Small intestine (tissue), 7 donors: ENCODE data around the gene LUC7L. TPM values are rescaled to one million over a fixed set of nuclear protein-coding genes. Genes with fewer than 3 reads are reported as not detected.

ENCODE experiments used
- DNase-seq, 2 donors: peaks; one replicate each; pipeline versions ENCODE4 v3.0.0 to v3.0.0-alpha.2; 2013
- FAIRE-seq: peaks from 2 replicates; lab custom pipeline; 2012; peaks lifted over from hg19 to GRCh38; lab: Jason Lieb, UNC
- H3K27ac ChIP-seq, 3 donors: one replicate each; pipeline ENCODE4 v1.5.1; 2013; ENCODE audit warnings: low read length in 2 of 3, mild to moderate bottlenecking in 2 of 3, control low read depth in 1 of 3, inconsistent platforms in 1 of 3, low read depth in 1 of 3, moderate library complexity in 1 of 3
- H3K27me3 ChIP-seq, 3 donors: one replicate each; pipeline ENCODE4 v1.6.1; 2013; ENCODE audit warnings: low read length in 3 of 3, inconsistent platforms in 1 of 3; ENCODE audit not compliant: control insufficient read depth in 3 of 3, insufficient read depth in 3 of 3
- H3K36me3 ChIP-seq, 3 donors: one replicate each; pipeline ENCODE4 v1.6.1; 2013; ENCODE audit warnings: low read length in 3 of 3, inconsistent platforms in 1 of 3, low read depth in 1 of 3, mild to moderate bottlenecking in 1 of 3, moderate library complexity in 1 of 3; ENCODE audit not compliant: control insufficient read depth in 3 of 3, insufficient read depth in 2 of 3
- H3K4me1 ChIP-seq, 3 donors: one replicate each; pipeline ENCODE4 v1.6.1; 2013; ENCODE audit warnings: low read length in 2 of 3, inconsistent platforms in 1 of 3, low read depth in 1 of 3, mild to moderate bottlenecking in 1 of 3, moderate library complexity in 1 of 3; ENCODE audit not compliant: control insufficient read depth in 3 of 3, insufficient read depth in 2 of 3
- H3K4me3 ChIP-seq, 3 donors: one replicate each; pipeline ENCODE4 v1.5.1; 2013; ENCODE audit warnings: low read length in 3 of 3, control low read depth in 1 of 3, inconsistent platforms in 1 of 3, low read depth in 1 of 3, mild to moderate bottlenecking in 1 of 3, moderate library complexity in 1 of 3
- H3K9me3 ChIP-seq, 2 donors: one replicate each; pipeline ENCODE4 v1.6.1; 2013; ENCODE audit warnings: low read depth in 1 of 2, low read length in 1 of 2; ENCODE audit not compliant: control insufficient read depth in 2 of 2, insufficient read depth in 1 of 2
- WGBS, 3 donors: extraction: QIAGEN DNeasy Blood & Tissue Kit; methylation state at CpG; one replicate each; pipeline ENCODE4 v1.1.7; 2013; 5-methylcytosine and 5-hydroxymethylcytosine counted together
- polyA plus RNA-seq, 4 donors: library from polyadenylated mRNA; stranded (reverse) in 3 of 4; unstranded in 1 of 4; fragments of 200-250 nt in 3 of 4; fragments of 120-200 nt in 1 of 4; gene quantifications; one replicate each; pipeline versions ENCODE4 v1.2.1 to v1.2.3, GENCODE V29; 2013
- donor health status: healthy with polysubstance abuse.
- donor health status: control.
- donor health status: control.
- donor health status: Bipolar disorder and iron deficiency.
- donor health status: healthy.

Gene LUC7L
- polyA plus RNA-seq, 4 donors, result 56.6 to 136 (median 94.9) TPM

DNA sequence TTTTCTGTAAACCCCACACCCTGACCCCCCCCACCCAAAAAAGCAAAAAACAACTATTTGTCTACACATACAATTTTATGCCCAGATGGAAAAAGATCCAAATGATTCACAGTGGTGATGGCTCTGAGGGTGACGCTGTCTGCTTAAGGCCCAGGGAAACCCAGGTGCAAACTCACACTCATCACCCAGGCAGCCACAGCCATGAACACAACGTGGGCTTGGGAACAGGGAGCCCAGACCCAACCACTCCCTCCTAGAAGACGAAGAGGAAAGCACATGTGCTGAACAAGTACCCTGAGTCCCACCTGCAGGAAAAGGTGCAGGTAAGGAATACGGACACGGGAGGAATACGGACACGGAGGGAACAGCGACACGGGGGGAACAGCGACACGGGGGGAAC, 43.6 kb downstream of the LUC7L start:
- H3K4me1 ChIP-seq, result peaks cover 0 to 7% (median 2%) of the 10 kb centered on the region in 3 donors
- DNase-seq (no peak), FAIRE-seq (no peak)
- H3K36me3 ChIP-seq, result peaks cover 8 to 49% (median 21%) of the 10 kb centered on the region in 3 donors
- H3K4me3 ChIP-seq, result no peak overlapping the region
- 74 to 89% (median 87%) methylated on average over 10 to 11 of the region's 11 CpGs for WGBS, 3 donors
- no peaks in the 10 kb centered on the region for H3K9me3 ChIP-seq
- H3K27me3 ChIP-seq, result peaks cover 0 to 4% (median under 1%) of the 10 kb centered on the region in 3 donors
- H3K27ac ChIP-seq, result no peak overlapping the region

DNA sequence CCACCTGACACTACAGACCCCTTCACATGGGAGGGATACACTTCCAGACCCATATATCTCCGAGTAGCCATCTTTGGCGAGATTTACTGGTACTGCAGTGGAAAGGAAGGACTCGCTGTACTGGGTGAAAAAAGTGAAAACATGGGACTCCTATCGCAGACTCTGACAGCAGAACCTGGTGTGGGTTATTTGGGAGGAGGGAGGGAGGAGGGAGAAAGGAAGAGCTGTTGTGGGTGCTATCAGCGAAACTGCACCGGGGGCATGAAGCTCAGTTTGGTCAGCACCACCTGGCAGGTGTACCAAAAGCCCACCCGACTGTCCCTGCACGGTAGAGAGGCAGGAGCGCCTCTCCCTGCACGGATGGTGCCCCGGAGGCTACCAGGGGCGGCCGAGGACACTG, 44.0 kb downstream of the LUC7L start:
- Histone ChIP-seq H3K4me3 (no peak overlapping the region), H3K9me3 (no peaks in the 10 kb centered on the region), H3K4me1 (peaks cover 0 to 10% (median 2%) of the 10 kb centered on the region in 3 donors), H3K27ac (no peak overlapping the region), H3K27me3 (peaks cover 0 to 4% (median 4%) of the 10 kb centered on the region in 3 donors), H3K36me3 (peaks cover 7 to 44% (median 18%) of the 10 kb centered on the region in 3 donors)
- FAIRE-seq (no peak), DNase-seq (no peak)
- WGBS, 3 donors, result 87 to 92% (median 92%) methylated on average over 12 to 13 of the region's 13 CpGs

DNA sequence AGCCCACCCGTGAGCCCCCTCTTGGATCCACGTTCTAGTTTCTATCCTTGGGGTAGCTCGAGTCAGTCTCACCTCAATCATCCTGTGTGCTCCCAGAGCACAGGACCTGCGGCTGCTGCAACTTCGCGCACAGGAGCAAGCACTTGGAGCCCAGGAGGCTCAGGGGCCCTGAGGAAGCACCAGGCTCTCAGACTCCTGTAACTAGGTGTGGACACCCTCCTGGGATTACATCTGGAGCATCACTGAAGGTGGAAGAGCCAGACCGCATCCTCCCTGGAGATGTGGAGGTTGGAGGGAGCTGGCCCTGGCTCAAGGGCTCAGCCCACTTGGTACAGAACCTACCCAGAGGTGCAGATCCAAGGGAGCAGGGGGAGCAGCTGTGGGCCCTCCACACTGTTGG, 46.2 kb downstream of the LUC7L start:
- Histone ChIP-seq H3K36me3 (peaks cover 0 to 23% (median 3%) of the 10 kb centered on the region in 3 donors), H3K4me1 (peaks cover 0 to 10% (median 2%) of the 10 kb centered on the region in 3 donors), H3K9me3 (peaks cover 0 to 4% of the 10 kb centered on the region in 2 donors), H3K27me3 (peaks cover 6 to 25% (median 10%) of the 10 kb centered on the region in 3 donors), H3K27ac (no peak overlapping the region), H3K4me3 (no peak overlapping the region)
- FAIRE-seq, result no peak
- DNase-seq, result no peak
- 72 to 79% (median 75%) methylated on average over 7 of the region's 7 CpGs for WGBS, 3 donors

DNA sequence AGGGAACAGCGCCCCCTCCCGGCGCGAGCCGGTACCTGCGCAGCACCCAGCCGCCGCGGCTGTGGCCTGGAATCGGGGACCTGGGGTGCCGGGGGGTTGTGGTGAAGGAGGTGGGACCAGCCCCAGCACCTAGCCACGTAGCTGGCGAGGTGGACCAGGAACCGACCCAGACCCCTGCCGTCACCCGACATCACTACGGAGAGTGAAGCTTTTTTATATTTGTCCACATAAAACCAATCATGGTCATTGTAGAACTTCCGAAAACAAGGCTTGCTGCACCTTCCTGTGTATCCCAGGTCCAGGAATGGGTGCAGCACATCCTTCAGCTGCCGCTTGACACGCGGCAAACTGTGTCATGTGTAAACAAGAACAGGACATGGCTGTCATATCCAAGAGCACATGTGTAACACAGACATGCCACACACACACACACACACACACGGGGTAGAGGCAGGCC, 47.7 kb downstream of the LUC7L start:
- Histone ChIP-seq H3K27me3 (peaks cover 10 to 36% (median 11%) of the 10 kb centered on the region in 3 donors), H3K4me3 (no peak overlapping the region)
- no peak for DNase-seq

DNA sequence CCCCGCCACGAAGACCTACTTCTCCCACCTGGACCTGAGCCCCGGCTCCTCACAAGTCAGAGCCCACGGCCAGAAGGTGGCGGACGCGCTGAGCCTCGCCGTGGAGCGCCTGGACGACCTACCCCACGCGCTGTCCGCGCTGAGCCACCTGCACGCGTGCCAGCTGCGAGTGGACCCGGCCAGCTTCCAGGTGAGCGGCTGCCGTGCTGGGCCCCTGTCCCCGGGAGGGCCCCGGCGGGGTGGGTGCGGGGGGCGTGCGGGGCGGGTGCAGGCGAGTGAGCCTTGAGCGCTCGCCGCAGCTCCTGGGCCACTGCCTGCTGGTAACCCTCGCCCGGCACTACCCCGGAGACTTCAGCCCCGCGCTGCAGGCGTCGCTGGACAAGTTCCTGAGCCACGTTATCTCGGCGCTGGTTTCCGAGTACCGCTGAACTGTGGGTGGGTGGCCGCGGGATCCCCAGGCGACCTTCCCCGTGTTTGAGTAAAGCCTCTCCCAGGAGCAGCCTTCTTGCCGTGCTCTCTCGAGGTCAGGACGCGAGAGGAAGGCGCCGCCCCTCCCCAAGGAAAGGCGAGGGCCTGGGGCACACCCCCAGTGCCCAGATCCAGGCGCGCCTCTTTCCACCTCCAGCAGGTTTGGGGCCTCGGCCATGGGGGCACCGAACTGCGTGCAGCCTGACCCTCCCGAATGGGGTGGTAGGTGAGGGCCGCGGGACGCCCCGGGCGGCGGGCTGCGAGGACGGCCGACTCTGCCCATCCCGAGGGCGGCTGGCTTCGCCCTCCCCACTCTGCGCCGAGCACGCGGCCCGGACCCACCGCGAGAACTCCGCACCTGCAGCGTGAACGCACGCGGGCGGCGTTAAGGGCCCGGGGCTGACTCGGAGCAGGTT, 48.3 kb downstream of the LUC7L start:
- DNase-seq (peak; percentile 59 to 85), FAIRE-seq (no peak)
- peaks cover 0 to 10% (median 2%) of the 10 kb centered on the region in 3 donors for H3K4me1 ChIP-seq
- WGBS, 3 donors, result 0 to 3% (median 2%) methylated on average over 54 to 89 of the region's 89 CpGs
- H3K27ac ChIP-seq, result no peak overlapping the region
- H3K27me3 ChIP-seq, result peaks cover 10 to 37% (median 11%) of the 10 kb centered on the region in 3 donors
- H3K9me3 ChIP-seq, result peaks cover 0 to 4% of the 10 kb centered on the region in 2 donors
- peak overlapping the region in 1 of 3 donors; percentile 31 for H3K4me3 ChIP-seq
- H3K36me3 ChIP-seq, result peaks cover 0 to 12% (median 0%) of the 10 kb centered on the region in 3 donors

More for the DNA sequence above, 47.7 kb downstream of the LUC7L start:
- WGBS, 3 donors, result 4 to 8% (median 5%) methylated on average over 20 to 22 of the region's 22 CpGs
- H3K36me3 ChIP-seq, result peaks cover 0 to 12% (median 0%) of the 10 kb centered on the region in 3 donors
- H3K27ac ChIP-seq, result no peak overlapping the region
- H3K9me3 ChIP-seq, result peaks cover 0 to 4% of the 10 kb centered on the region in 2 donors
- FAIRE-seq, result no peak
- peaks cover 0 to 10% (median 2%) of the 10 kb centered on the region in 3 donors for H3K4me1 ChIP-seq

DNA sequence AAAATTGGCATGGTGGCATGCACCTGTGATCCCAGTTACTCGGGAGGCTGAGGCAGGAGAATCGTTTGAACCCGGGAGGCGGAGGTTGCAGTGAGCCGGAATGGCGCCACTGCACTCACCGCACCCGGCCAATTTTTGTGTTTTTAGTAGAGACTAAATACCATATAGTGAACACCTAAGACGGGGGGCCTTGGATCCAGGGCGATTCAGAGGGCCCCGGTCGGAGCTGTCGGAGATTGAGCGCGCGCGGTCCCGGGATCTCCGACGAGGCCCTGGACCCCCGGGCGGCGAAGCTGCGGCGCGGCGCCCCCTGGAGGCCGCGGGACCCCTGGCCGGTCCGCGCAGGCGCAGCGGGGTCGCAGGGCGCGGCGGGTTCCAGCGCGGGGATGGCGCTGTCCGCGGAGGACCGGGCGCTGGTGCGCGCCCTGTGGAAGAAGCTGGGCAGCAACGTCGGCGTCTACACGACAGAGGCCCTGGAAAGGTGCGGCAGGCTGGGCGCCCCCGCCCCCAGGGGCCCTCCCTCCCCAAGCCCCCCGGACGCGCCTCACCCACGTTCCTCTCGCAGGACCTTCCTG, 49.1 kb downstream of the LUC7L start, which contains the start of gene HBQ1:
HBQ1 (plus strand) TSS at position 359 of the 575 bp plus-strand sequence; CDS start at position 387, 28 bp downstream.
- no peak within 1 kb of the TSS for H3K27ac ChIP-seq
- H3K4me3 ChIP-seq, result peak within 1 kb of the TSS in 1 of 3 donors; percentile 31
- peaks cover 0 to 9% (median 0%) of the 10 kb centered on the region in 3 donors for H3K36me3 ChIP-seq
- FAIRE-seq (no peak), DNase-seq (peak in 1 of 2 donors; percentile 46)
- peaks cover 0 to 10% (median 2%) of the 10 kb centered on the region in 3 donors for H3K4me1 ChIP-seq
- WGBS, 3 donors, result 8 to 15% (median 14%) methylated on average over 26 to 59 of the region's 59 CpGs
- peaks cover 10 to 43% (median 15%) of the 10 kb centered on the region in 3 donors for H3K27me3 ChIP-seq
- peaks cover 0 to 4% of the 10 kb centered on the region in 2 donors for H3K9me3 ChIP-seq

DNA sequence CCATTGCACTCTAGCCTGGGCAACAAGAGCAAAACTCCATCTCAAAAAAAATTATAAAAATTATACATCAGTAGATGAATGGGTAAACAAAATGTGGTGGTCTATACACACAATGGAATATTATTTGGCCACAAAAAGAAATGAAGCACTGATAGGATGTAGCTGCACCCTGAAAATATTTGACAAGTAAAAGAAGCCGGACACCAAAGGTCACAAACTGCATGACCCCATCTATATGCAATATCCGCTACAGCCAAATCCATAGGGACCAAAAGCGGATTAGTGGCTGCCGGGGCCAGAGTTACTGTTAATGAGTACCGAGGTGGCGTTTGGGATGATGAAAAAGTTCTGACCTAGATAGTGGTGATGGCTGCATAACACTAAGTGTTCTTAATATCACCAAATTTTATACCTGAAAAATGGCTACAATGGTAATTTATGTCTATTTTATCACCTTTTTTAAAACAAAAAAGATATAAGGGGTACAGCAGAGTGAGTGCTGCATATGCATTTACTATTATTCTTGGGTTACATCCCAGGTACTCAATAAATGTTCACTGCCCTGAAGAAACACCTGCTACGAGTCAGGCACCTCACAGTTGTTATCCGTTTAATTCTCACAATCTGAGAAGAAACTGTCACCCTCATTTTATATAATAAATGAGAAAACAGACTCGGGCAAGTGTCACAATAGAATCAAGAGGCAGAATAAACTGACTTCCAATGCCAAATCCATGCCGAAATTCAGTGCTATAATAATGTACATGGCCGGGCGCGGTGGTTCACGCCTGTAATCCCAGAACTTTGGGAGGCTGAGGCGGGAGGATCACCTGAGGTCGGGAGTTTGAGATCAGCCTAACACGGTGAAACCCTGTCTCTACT, 49.8 kb downstream of the LUC7L start:
- Histone ChIP-seq H3K36me3 (peaks cover 0 to 4% (median 0%) of the 10 kb centered on the region in 3 donors), H3K27ac (no peak overlapping the region), H3K27me3 (peaks cover 10 to 51% (median 19%) of the 10 kb centered on the region in 3 donors), H3K4me1 (peaks cover 0 to 10% (median 2%) of the 10 kb centered on the region in 3 donors), H3K4me3 (no peak overlapping the region), H3K9me3 (peaks cover 0 to 4% of the 10 kb centered on the region in 2 donors)
- WGBS, 3 donors, result 69 to 74% (median 73%) methylated on average over 17 of the region's 17 CpGs
- no peak for FAIRE-seq
- no peak for DNase-seq
